SJCRH30 (cell line): ENCODE measurements around the gene KCNK7. TPM values are rescaled to one million over a fixed set of nuclear protein-coding genes. Genes with fewer than 3 reads are reported as not detected.
A peak's percentile ranks its signal among the peaks of the same experiment; 100 is the strongest.

Source experiments
- DNase-seq, 2 experiments: peaks; one replicate each; pipeline ENCODE4 v3.0.0-alpha.2; 2015 to 2020
- H3K27ac ChIP-seq: fragments of 250-450 bp; sonication (Bioruptor Pico); 2 replicates; pipeline ENCODE4 v1.5.1; 2020; ENCODE audit warnings: mild to moderate bottlenecking, moderate library complexity
- H3K27me3 ChIP-seq: fragments of 250-450 bp; sonication (Bioruptor Pico); 2 replicates; pipeline ENCODE4 v1.5.1; 2020; ENCODE audit warnings: mild to moderate bottlenecking, moderate library complexity
- H3K36me3 ChIP-seq: fragments of 250-450 bp; sonication (Bioruptor Pico); 2 replicates; pipeline ENCODE4 v1.5.1; 2020; ENCODE audit warnings: mild to moderate bottlenecking, moderate library complexity
- H3K4me1 ChIP-seq: fragments of 250-450 bp; sonication (Bioruptor Pico); 2 replicates; pipeline ENCODE4 v1.5.1; 2020; ENCODE audit warnings: mild to moderate bottlenecking, moderate library complexity
- H3K4me3 ChIP-seq: fragments of 250-450 bp; sonication (Bioruptor Pico); 2 replicates; pipeline ENCODE4 v1.5.1; 2020; ENCODE audit warnings: mild to moderate bottlenecking, moderate library complexity
- H3K9me3 ChIP-seq: fragments of 250-450 bp; sonication (Bioruptor Pico); replicated peaks from 2 replicates; pipeline ENCODE4 v1.5.1; 2020; ENCODE audit warnings: mild to moderate bottlenecking, moderate library complexity
- total RNA-seq: library from RNA; depleted of rRNA; stranded (reverse); fragments of >200 nt; shearing (Covaris generic); gene quantifications from 2 replicates; pipeline ENCODE4 v1.2.3, GENCODE V29; 2014

Gene KCNK7
- total RNA-seq, 1 experiment from 2014 or later, result 0.28 TPM

- Histone ChIP-seq H3K27me3 (no peaks in the 10 kb centered on the region), H3K27ac (no peak overlapping the region), H3K4me1 (peaks cover 26% of the 10 kb centered on the region), H3K9me3 (no peaks in the 10 kb centered on the region), H3K4me3 (no peak overlapping the region), H3K36me3 (no peaks in the 10 kb centered on the region)
- DNase-seq, result no peak
Measured at GRCh38 chr11:65578134-65578533, 17.5 kb downstream of the KCNK7 start.

GRCh38 chr11:65577756-65578109 is 17.9 kb downstream of the KCNK7 start:
- Histone ChIP-seq H3K4me3 (peak overlapping the region; percentile 66), H3K36me3 (no peaks in the 10 kb centered on the region), H3K27me3 (no peaks in the 10 kb centered on the region), H3K27ac (peak overlapping the region; percentile 24), H3K9me3 (no peaks in the 10 kb centered on the region), H3K4me1 (peaks cover 26% of the 10 kb centered on the region)
- no peak for DNase-seq

- H3K36me3 ChIP-seq, result no peaks in the 10 kb centered on the region
- H3K4me1 ChIP-seq, result peaks cover 26% of the 10 kb centered on the region
- no peaks in the 10 kb centered on the region for H3K27me3 ChIP-seq
- peak overlapping the region; percentile 24 for H3K27ac ChIP-seq
- no peaks in the 10 kb centered on the region for H3K9me3 ChIP-seq
- DNase-seq, result peak; percentile 82 to 83
- peak overlapping the region; percentile 66 for H3K4me3 ChIP-seq
Measured at GRCh38 chr11:65576867-65577755, 18.5 kb downstream of the KCNK7 start.

- Histone ChIP-seq H3K4me1 (peaks cover 33% of the 10 kb centered on the region), H3K9me3 (no peaks in the 10 kb centered on the region), H3K27ac (peak overlapping the region; percentile 24), H3K4me3 (peak overlapping the region; percentile 66), H3K36me3 (no peaks in the 10 kb centered on the region), H3K27me3 (no peaks in the 10 kb centered on the region)
- no peak for DNase-seq
Measured at GRCh38 chr11:65576232-65576866, 19.3 kb downstream of the KCNK7 start.

- peaks cover 37% of the 10 kb centered on the region for H3K4me1 ChIP-seq
- H3K9me3 ChIP-seq, result no peaks in the 10 kb centered on the region
- H3K4me3 ChIP-seq, result peak within 1 kb of the TSS; percentile 66
- no peaks in the 10 kb centered on the region for H3K27me3 ChIP-seq
- DNase-seq, result peak in 1 of 2 experiments; percentile 55
- no peaks in the 10 kb centered on the region for H3K36me3 ChIP-seq
- H3K27ac ChIP-seq, result peak within 1 kb of the TSS; percentile 24
Measured at GRCh38 chr11:65575568-65576231, 19.9 kb downstream of the KCNK7 start, which contains the start of gene EHBP1L1. EHBP1L1 (plus strand) TSS chr11:65576053; CDS start chr11:65576303, 250 bp downstream.

GRCh38 chr11:65574811-65575567 is 20.6 kb downstream of the KCNK7 start:
- H3K4me3 ChIP-seq, result peak overlapping the region; percentile 51
- H3K36me3 ChIP-seq, result no peaks in the 10 kb centered on the region
- H3K4me1 ChIP-seq, result peaks cover 37% of the 10 kb centered on the region
- no peaks in the 10 kb centered on the region for H3K27me3 ChIP-seq
- H3K27ac ChIP-seq, result no peak overlapping the region; the same call in 1 of the 2 replicates
- no peaks in the 10 kb centered on the region for H3K9me3 ChIP-seq
- no peak for DNase-seq

- H3K4me3 ChIP-seq, result peak overlapping the region; percentile 51
- peaks cover 37% of the 10 kb centered on the region for H3K4me1 ChIP-seq
- H3K9me3 ChIP-seq, result no peaks in the 10 kb centered on the region
- peak; percentile 89 to 91 for DNase-seq
- H3K27ac ChIP-seq, result no peak overlapping the region; the same call in 1 of the 2 replicates
- H3K36me3 ChIP-seq, result no peaks in the 10 kb centered on the region
- no peaks in the 10 kb centered on the region for H3K27me3 ChIP-seq
Measured at GRCh38 chr11:65574109-65574810, 21.3 kb downstream of the KCNK7 start.

- Histone ChIP-seq H3K36me3 (no peaks in the 10 kb centered on the region), H3K27me3 (no peaks in the 10 kb centered on the region), H3K27ac (no peak overlapping the region), H3K9me3 (no peaks in the 10 kb centered on the region), H3K4me3 (peak overlapping the region; percentile 51), H3K4me1 (peaks cover 40% of the 10 kb centered on the region)
- DNase-seq, result no peak
Measured at GRCh38 chr11:65573391-65574079, 22.1 kb downstream of the KCNK7 start.

- H3K4me3 ChIP-seq, result peak within 1 kb of the TSS; percentile 56
- peak; percentile 83 to 84 for DNase-seq
- H3K27ac ChIP-seq, result no peak within 1 kb of the TSS
- peaks cover 34% of the 10 kb centered on the region for H3K4me1 ChIP-seq
- H3K9me3 ChIP-seq, result no peaks in the 10 kb centered on the region
- H3K36me3 ChIP-seq, result no peaks in the 10 kb centered on the region
- H3K27me3 ChIP-seq, result no peaks in the 10 kb centered on the region
Measured at GRCh38 chr11:65572356-65573051, 23.1 kb downstream of the KCNK7 start, which contains the start of gene FAM89B. FAM89B (plus strand) TSS chr11:65572538; CDS start chr11:65572670, 132 bp downstream.

- DNase-seq, result peak in 1 of 2 experiments; percentile 45
- no peak overlapping the region for H3K27ac ChIP-seq
Measured at GRCh38 chr11:65571940-65572339, 23.7 kb downstream of the KCNK7 start.

GRCh38 chr11:65571420-65571819 is 24.2 kb downstream of the KCNK7 start:
- Histone ChIP-seq H3K27me3 (no peaks in the 10 kb centered on the region), H3K4me3 (no peak overlapping the region; the same call in 1 of the 2 replicates), H3K4me1 (peaks cover 25% of the 10 kb centered on the region), H3K9me3 (no peaks in the 10 kb centered on the region), H3K36me3 (no peaks in the 10 kb centered on the region), H3K27ac (no peak overlapping the region)
- no peak for DNase-seq

More at GRCh38 chr11:65571940-65572339, 23.7 kb downstream of the KCNK7 start:
- Histone ChIP-seq H3K27me3 (no peaks in the 10 kb centered on the region), H3K4me3 (peak overlapping the region; percentile 56), H3K4me1 (peaks cover 29% of the 10 kb centered on the region), H3K9me3 (no peaks in the 10 kb centered on the region), H3K36me3 (no peaks in the 10 kb centered on the region)

- Histone ChIP-seq H3K27ac (peak within 1 kb of the TSS; percentile 10; the same call in 1 of the 2 replicates), H3K4me3 (peak within 1 kb of the TSS; percentile 88), H3K27me3 (no peaks in the 10 kb centered on the region), H3K36me3 (no peaks in the 10 kb centered on the region), H3K9me3 (no peaks in the 10 kb centered on the region), H3K4me1 (peaks cover 21% of the 10 kb centered on the region)
- DNase-seq, result peak; percentile 95 to 97
Measured at GRCh38 chr11:65569973-65570918, 25.4 kb downstream of the KCNK7 start, which contains the start of gene ZNRD2. ZNRD2 (plus strand) TSS chr11:65570477; CDS start chr11:65570492, 15 bp downstream.
